Measurements from ENCODE around the gene HCRT. TPM values are rescaled to one million over a fixed set of nuclear protein-coding genes. Genes with fewer than 3 reads are reported as not detected.

Gene HCRT
- total RNA-seq, 3 donors from 2014 or later: not detected

DNA sequence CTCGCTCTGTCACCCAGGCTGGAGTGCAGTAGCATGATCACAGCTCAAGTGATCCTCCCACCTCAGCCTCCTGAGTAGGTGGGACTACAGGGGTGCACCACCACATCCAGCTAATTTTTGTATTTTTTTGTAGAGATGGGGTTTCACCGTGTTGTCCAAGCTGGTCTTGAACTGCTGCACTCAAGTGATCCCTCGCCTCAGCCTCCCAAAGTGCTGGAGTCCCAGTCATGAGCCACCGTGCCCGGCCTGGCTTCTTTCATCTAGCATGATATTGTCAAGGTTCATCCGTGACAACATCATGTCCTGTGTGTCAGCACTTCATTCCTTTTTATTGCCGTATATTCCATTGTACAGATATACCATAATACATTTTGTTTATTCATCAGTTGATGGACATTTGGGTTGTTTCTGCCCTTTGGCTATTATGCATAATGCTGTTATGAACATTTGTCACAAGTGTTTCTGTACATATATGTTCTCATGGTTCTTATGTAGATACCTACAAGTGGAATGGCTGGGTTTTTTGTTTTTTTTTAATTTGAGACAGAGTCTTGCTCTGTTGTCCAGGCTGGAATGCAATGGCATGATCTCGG, 12.4 kb upstream of the HCRT start:
- intact Hi-C loops (cut with DNase I; ENCODE audit: low total_unique reads): no loop called here
- Histone ChIP-seq H3K9me3 (no peaks in the 10 kb centered on the region), H3K4me1 (peaks cover 0 to 7% of the 10 kb centered on the region in 2 donors), H3K36me3 (no peaks in the 10 kb centered on the region), H3K27me3 (no peaks in the 10 kb centered on the region), H3K27ac (no peak overlapping the region), H3K4me3 (no peak overlapping the region)
- DNase-seq (ENCODE audit: low spot score in 2 of 2): no peak
- no peak for TF ChIP-seq POLR2AphosphoS5 (IDR thresholded peaks at IDR 0.05)
- TF ChIP-seq POLR2A (IDR thresholded peaks at IDR 0.05): no peak
- TF ChIP-seq, protein P1, sequence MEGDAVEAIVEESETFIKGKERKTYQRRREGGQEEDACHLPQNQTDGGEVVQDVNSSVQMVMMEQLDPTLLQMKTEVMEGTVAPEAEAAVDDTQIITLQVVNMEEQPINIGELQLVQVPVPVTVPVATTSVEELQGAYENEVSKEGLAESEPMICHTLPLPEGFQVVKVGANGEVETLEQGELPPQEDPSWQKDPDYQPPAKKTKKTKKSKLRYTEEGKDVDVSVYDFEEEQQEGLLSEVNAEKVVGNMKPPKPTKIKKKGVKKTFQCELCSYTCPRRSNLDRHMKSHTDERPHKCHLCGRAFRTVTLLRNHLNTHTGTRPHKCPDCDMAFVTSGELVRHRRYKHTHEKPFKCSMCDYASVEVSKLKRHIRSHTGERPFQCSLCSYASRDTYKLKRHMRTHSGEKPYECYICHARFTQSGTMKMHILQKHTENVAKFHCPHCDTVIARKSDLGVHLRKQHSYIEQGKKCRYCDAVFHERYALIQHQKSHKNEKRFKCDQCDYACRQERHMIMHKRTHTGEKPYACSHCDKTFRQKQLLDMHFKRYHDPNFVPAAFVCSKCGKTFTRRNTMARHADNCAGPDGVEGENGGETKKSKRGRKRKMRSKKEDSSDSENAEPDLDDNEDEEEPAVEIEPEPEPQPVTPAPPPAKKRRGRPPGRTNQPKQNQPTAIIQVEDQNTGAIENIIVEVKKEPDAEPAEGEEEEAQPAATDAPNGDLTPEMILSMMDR (IDR thresholded peaks at IDR 0.05): no peak

DNA sequence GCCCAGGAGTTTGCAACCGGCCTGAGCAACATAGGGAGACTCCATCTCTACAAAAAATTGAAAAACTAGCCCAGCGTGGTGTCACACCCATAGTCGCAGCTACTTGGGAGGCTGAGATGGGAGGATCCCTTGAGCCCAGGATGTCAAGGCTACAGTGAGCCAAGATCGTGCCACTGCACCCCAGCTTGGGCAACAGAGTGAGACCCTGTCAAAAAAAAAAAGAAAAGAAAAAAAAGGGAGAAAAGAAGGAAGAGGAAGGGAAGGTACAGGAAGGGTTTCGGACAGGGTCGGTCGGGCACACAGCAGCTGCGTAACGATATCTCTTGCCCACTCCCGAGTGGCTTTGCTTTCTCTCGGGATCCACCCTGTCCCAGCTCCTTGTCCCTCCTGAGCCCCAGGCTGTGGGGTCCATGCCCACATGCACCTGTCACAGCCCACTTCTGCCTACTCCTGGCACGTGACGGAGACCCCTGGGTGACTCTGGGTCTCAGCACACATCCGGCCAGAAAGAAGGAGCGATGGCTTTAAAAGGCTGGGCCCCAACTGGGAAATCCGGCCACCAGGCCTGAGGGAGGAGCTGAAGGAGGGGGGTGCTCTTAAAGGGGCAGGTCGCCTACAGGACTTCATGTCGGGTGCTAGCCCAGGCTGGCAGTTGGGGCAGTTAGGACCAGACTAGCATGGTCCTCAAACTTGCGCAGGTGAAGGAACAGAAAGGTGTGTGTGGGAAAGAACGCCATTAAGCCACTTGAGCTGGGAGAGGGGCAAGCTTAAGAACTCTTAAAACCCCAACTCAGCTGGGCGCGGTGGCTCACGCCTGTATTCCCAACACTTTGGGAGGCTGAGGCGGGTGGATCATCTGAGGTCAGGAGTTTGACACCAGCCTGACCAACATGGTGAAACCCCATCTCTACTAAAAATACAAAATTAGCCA, 9.0 kb upstream of the HCRT start, which contains the start of gene GHDC:
Gene GHDC, minus strand, starts transcription at position 526 of the 931 bp plus-strand sequence. CDS start 913 bp downstream, outside the sequence.
- H3K27ac ChIP-seq: peak within 1 kb of the TSS; percentile 82 to 89
- DNase-seq (ENCODE audit: low spot score in 2 of 2): peak; percentile 72 to 78
- peak; percentile 49 to 61 (median 60) for TF ChIP-seq POLR2AphosphoS5 (IDR thresholded peaks at IDR 0.05)
- TF ChIP-seq POLR2A (IDR thresholded peaks at IDR 0.05): no peak
- peaks cover 0 to 7% of the 10 kb centered on the region in 2 donors for H3K4me1 ChIP-seq
- H3K27me3 ChIP-seq: no peaks in the 10 kb centered on the region
- H3K36me3 ChIP-seq: no peaks in the 10 kb centered on the region
- intact Hi-C loops (cut with DNase I; ENCODE audit: low total_unique reads): no loop called here
- no peaks in the 10 kb centered on the region for H3K9me3 ChIP-seq
- H3K4me3 ChIP-seq: peak within 1 kb of the TSS; percentile 75 to 84 (median 78)

DNA sequence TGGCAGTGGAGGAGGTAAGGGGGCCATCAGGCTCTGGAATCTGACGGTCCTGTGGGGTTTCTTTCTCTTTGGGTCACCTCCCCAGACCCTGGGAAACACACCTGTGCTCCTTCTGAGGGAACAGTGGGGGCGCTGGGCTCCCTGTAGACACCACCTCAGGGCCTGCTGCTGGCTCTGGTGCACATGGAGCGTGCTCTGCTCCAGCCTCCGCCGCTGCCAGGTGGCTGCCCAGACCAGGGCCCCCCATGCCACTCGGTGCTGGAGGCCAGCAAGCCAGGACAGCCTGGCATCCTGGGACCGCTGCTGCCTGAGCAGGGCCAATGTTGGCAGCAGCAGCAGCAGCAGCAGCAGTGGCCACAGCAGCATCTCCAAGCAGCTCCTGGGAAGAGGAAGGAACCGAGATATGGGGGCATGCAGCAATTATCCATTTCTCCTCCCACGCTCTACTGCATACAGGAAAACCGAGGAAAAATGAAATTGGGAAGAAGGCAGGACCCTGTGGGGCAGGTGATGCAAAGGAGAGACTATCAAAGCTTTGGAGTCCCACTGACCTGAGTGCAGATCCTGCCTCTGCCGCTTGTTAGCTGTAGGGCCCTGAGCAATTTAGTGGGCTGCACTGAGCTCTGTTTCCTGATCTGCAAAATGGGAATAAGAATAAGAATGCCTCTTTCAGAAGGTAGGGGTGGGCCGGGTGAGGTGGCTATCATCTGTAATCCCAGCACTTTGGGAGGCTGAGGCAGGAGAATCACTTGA, 8.1 kb upstream of the HCRT start:
- TF ChIP-seq POLR2AphosphoS5 (IDR thresholded peaks at IDR 0.05) (no peak), POLR2A (IDR thresholded peaks at IDR 0.05) (no peak)
- TF ChIP-seq, protein P1 (IDR thresholded peaks at IDR 0.05): no peak
- intact Hi-C loops (cut with DNase I; ENCODE audit: low total_unique reads): no loop called here
- peaks cover 0 to 7% of the 10 kb centered on the region in 2 donors for H3K4me1 ChIP-seq

DNA sequence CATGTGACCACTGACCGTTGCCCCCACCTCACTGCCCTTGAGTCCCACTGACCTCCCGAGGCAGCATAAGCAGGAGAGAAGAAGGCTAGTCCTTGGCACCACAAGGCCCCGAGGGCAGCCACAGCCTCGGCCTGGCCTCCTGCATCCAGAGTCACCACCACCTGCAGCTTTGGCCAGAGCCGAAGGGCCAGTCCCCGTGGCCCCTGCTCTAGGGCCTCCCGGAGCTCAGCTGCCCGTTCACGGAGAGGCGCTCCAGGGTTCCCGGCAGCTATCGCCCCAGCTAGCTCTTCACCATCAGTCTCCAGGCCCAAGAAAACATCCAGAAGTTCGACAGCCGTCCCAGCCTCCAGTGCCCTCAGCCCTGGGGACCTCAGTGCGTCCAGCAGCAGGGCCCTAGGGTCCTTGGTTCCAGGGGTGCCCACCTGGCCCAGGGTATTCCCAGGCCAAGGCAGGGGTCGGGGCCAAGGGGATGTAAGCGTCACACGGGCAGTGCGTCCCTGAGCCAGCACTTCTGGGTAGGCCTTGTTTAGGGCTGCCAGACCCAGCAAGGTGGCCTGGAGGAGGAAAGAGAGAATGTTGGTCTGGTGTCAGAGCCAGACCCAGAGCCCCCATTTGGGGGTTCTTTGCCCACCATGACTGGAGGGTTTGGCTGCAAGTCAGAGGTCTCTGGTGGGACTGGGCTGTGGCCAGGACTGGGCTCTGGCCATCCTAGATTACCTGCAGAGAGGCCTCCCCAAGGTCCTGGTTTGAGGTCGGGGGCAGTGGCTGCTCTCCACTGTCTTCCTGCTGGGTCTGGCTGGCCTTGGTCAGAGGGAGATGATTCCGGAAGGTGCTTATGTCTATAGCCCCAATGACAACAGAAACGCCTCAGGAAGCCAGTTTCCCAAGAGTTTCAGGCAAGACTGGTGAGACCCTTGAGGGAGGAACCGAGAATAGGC, 7.2 kb upstream of the HCRT start:
- TF ChIP-seq POLR2A (IDR thresholded peaks at IDR 0.05) (no peak), POLR2AphosphoS5 (IDR thresholded peaks at IDR 0.05) (no peak)
- TF ChIP-seq, protein P1 (IDR thresholded peaks at IDR 0.05): no peak
- Histone ChIP-seq H3K4me3 (peak overlapping the region in 1 of 3 donors; percentile 84), H3K27ac (no peak overlapping the region)

More for the DNA sequence above, 8.1 kb upstream of the HCRT start:
- no peaks in the 10 kb centered on the region for H3K36me3 ChIP-seq
- no peaks in the 10 kb centered on the region for H3K9me3 ChIP-seq
- no peaks in the 10 kb centered on the region for H3K27me3 ChIP-seq
- no peak overlapping the region for H3K27ac ChIP-seq
- peak overlapping the region; percentile 75 to 84 (median 78) for H3K4me3 ChIP-seq
- DNase-seq (ENCODE audit: low spot score in 2 of 2): no peak

More for the DNA sequence above, 7.2 kb upstream of the HCRT start:
- no peaks in the 10 kb centered on the region for H3K36me3 ChIP-seq
- no peaks in the 10 kb centered on the region for H3K9me3 ChIP-seq
- intact Hi-C loops (cut with DNase I; ENCODE audit: low total_unique reads): no loop called here
- H3K4me1 ChIP-seq: peaks cover 0 to 7% of the 10 kb centered on the region in 2 donors
- no peak for DNase-seq (ENCODE audit: low spot score in 2 of 2)
- no peaks in the 10 kb centered on the region for H3K27me3 ChIP-seq
